OCI-LY3 (cell line): ENCODE data around the gene NYAP1.

Experiments
- H2AFZ ChIP-seq: fragments of 200-600, 300-600 bp; shearing (Covaris generic); 2 replicates; pipeline ENCODE4 v1.6.0; 2014; ENCODE audit warnings: antibody characterized with exemption, low read depth, low read length
- H3K27ac ChIP-seq: fragments of 200-600, 300-600 bp; sonication (generic); 2 replicates; pipeline ENCODE4 v1.5.1; 2014; ENCODE audit warnings: mild to moderate bottlenecking, low read length, moderate library complexity, mixed read lengths
- H3K27me3 ChIP-seq: fragments of 200-600, 300-600 bp; sonication (generic); 2 replicates; pipeline ENCODE4 v1.6.1; 2014; ENCODE audit warnings: low read depth, low read length, mixed read lengths
- H3K36me3 ChIP-seq: fragments of 200-600, 300-600 bp; sonication (generic); replicated peaks from 2 replicates; pipeline ENCODE3; 2014; ENCODE audit warnings: low read depth, low read length, mixed read lengths
- H3K4me1 ChIP-seq: fragments of 300-600, 200-600 bp; sonication (generic); 2 replicates; pipeline ENCODE4 v1.6.1; 2014; ENCODE audit warnings: low read length, mixed read lengths
- H3K4me2 ChIP-seq: fragments of 200-600, 300-600 bp; sonication (generic); 2 replicates; pipeline ENCODE4 v1.6.1; 2014; ENCODE audit warnings: low read length, mixed read lengths
- H3K4me3 ChIP-seq: fragments of 300-600, 200-600 bp; sonication (generic); 2 replicates; pipeline ENCODE4 v1.5.1; 2014; ENCODE audit warnings: antibody characterized with exemption, mild to moderate bottlenecking, low read length, moderate library complexity
- H3K79me2 ChIP-seq: fragments of 300-600, 200-600 bp; shearing (Covaris generic); 2 replicates; pipeline ENCODE4 v1.6.1; 2014; ENCODE audit warnings: mild to moderate bottlenecking, low read length, mixed read lengths
- H3K9ac ChIP-seq: fragments of 300-600, 200-600 bp; shearing (Covaris generic); 2 replicates; pipeline ENCODE4 v1.6.0; 2014; ENCODE audit warnings: mild to moderate bottlenecking, low read length, moderate library complexity
- H3K9me3 ChIP-seq: fragments of 200-600, 300-600 bp; shearing (Covaris generic); 2 replicates; pipeline ENCODE4 v1.6.1; 2014; ENCODE audit warnings: low read length, mixed read lengths; ENCODE audit not compliant: insufficient read depth
- H4K20me1 ChIP-seq: fragments of 200-600, 300-600 bp; sonication (generic); 2 replicates; pipeline ENCODE4 v1.6.1; 2016; ENCODE audit warnings: low read length, mixed read lengths; ENCODE audit not compliant: insufficient read depth
- EZH2phosphoT487 ChIP-seq: fragments of 200-600 bp; shearing (Covaris generic); IDR thresholded peaks from 2 replicates; pipeline ENCODE4 v1.6.1; 2018; ENCODE audit warnings: antibody characterized with exemption, mixed run types, low read depth
- TF ChIP-seq, protein P1 (sequence below): fragments of 200-600, 300-600 bp; sonication (generic); IDR thresholded peaks from 2 replicates; pipeline ENCODE4 v1.5.1; 2014; ENCODE audit warnings: antibody characterized with exemption, low read length, low read depth

Gene NYAP1

GRCh38 chr7:100543586-100543985, 59.9 kb downstream of the NYAP1 start:
- Histone ChIP-seq H3K4me1 (peaks cover 86% of the 10 kb centered on the region), H3K4me3 (peak overlapping the region; percentile 41), H3K27ac (peak overlapping the region; percentile 99), H3K4me2 (peak overlapping the region; percentile 92), H3K79me2 (peaks cover 70% of the 10 kb centered on the region), H4K20me1 (no peaks in the 10 kb centered on the region), H3K9me3 (no peaks in the 10 kb centered on the region), H2AFZ (no peak overlapping the region), H3K36me3 (peaks cover 6% of the 10 kb centered on the region), H3K9ac (peak overlapping the region; percentile 82), H3K27me3 (no peaks in the 10 kb centered on the region)
- no peak for TF ChIP-seq EZH2phosphoT487
- TF ChIP-seq, protein P1, sequence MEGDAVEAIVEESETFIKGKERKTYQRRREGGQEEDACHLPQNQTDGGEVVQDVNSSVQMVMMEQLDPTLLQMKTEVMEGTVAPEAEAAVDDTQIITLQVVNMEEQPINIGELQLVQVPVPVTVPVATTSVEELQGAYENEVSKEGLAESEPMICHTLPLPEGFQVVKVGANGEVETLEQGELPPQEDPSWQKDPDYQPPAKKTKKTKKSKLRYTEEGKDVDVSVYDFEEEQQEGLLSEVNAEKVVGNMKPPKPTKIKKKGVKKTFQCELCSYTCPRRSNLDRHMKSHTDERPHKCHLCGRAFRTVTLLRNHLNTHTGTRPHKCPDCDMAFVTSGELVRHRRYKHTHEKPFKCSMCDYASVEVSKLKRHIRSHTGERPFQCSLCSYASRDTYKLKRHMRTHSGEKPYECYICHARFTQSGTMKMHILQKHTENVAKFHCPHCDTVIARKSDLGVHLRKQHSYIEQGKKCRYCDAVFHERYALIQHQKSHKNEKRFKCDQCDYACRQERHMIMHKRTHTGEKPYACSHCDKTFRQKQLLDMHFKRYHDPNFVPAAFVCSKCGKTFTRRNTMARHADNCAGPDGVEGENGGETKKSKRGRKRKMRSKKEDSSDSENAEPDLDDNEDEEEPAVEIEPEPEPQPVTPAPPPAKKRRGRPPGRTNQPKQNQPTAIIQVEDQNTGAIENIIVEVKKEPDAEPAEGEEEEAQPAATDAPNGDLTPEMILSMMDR = no peak

DNA sequence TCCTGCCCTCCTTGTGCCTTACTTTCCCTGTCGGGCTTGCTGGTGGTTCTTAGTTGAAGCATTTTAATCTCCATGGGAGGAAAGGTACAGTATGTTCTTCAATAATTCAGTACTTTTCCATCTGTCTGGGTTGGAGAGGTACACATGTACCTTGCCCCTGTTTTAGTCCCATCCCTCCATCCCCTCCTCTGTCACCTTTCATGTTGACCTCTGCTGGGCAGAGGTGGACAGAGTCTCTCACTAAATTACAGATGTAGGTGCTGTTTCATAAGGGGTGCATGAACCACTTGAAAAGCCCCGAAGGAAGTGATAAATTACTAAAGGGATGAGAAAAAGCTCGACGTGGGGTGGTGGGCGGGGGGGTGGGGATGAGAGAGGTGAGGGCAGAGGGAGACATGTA, 60.7 kb downstream of the NYAP1 start:
- Histone ChIP-seq H3K27me3 (no peaks in the 10 kb centered on the region), H3K4me1 (peaks cover 92% of the 10 kb centered on the region), H3K9ac (peak overlapping the region; percentile 82), H2AFZ (no peak overlapping the region), H3K4me2 (peak overlapping the region; percentile 92), H3K36me3 (peaks cover 10% of the 10 kb centered on the region), H3K9me3 (no peaks in the 10 kb centered on the region), H4K20me1 (no peaks in the 10 kb centered on the region), H3K79me2 (peaks cover 72% of the 10 kb centered on the region), H3K27ac (peak overlapping the region; percentile 99), H3K4me3 (peak overlapping the region; percentile 67)
- TF ChIP-seq, protein P1 = no peak
- no peak for TF ChIP-seq EZH2phosphoT487
